ENCODE results near the gene FRZB. TPM values are rescaled to one million over a fixed set of nuclear protein-coding genes. Genes with fewer than 3 reads are reported as not detected.

Gene FRZB
- total RNA-seq, 1 experiment from 2014 or later = 1.8 TPM

DNA sequence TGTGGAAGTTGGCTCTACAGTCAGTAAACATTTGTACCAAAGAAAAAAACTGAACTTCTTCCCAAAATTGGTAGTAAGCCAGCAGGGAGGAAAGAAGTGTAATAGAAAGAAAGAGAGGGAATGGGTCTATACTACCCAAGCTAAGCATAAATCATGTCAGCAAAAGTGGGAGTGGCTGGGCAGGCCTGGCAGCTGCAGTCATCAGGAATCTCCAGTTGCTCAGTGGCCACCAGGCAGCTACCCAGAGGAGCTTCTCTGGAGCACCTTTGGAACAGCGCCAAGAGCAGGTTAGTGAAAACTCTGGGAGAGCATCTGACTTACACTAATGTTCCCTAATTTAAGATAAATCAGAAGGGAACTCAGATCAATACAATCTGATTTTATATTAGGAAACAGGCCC, 14.3 kb downstream of the FRZB start:
- BruUV-seq (replicated peaks) = no TSS peak
- Histone ChIP-seq H3K4me1 (ENCODE audit: insufficient read depth, low read length, poor library complexity, severe bottlenecking) (peaks cover 13% of the 10 kb centered on the region), H3K9me3 (ENCODE audit: low read depth, low read length, poor library complexity, severe bottlenecking) (peaks cover 11% of the 10 kb centered on the region), H3K27ac (ENCODE audit: low read depth, low read length, poor library complexity, severe bottlenecking) (no peak overlapping the region), H3K27me3 (replicated peaks; ENCODE audit: insufficient read depth, low read depth, low read length, poor library complexity) (no peaks in the 10 kb centered on the region), H3K36me3 (ENCODE audit: insufficient read depth, low read length, poor library complexity, severe bottlenecking) (no peaks in the 10 kb centered on the region), H3K4me3 (ENCODE audit: low read depth, low read length, poor library complexity, severe bottlenecking) (no peak overlapping the region)
- intact Hi-C loops (cut with micrococcal nuclease; ENCODE audit: unreplicated experiment) = no loop called here
- peak; percentile 52 for DNase-seq (ENCODE audit: low spot score)
- POLR2A ChIA-PET (ENCODE audit: low non-redundant PET) = interaction anchor here (0.7 kb wide), 1 partner anchor 65 kb away, joined by 4 read pairs; no protein-coding TSS in a partner anchor
- CTCF ChIA-PET = no interaction called here
- no peak for TF ChIP-seq EZH2 (IDR thresholded peaks at IDR 0.05; ENCODE audit: borderline replicate concordance, low read depth, low read length, poor library complexity, severe bottlenecking)
- TF ChIP-seq, protein P1, sequence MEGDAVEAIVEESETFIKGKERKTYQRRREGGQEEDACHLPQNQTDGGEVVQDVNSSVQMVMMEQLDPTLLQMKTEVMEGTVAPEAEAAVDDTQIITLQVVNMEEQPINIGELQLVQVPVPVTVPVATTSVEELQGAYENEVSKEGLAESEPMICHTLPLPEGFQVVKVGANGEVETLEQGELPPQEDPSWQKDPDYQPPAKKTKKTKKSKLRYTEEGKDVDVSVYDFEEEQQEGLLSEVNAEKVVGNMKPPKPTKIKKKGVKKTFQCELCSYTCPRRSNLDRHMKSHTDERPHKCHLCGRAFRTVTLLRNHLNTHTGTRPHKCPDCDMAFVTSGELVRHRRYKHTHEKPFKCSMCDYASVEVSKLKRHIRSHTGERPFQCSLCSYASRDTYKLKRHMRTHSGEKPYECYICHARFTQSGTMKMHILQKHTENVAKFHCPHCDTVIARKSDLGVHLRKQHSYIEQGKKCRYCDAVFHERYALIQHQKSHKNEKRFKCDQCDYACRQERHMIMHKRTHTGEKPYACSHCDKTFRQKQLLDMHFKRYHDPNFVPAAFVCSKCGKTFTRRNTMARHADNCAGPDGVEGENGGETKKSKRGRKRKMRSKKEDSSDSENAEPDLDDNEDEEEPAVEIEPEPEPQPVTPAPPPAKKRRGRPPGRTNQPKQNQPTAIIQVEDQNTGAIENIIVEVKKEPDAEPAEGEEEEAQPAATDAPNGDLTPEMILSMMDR (conservative IDR thresholded peaks at IDR 0.05; ENCODE audit: low read depth, low read length) = no peak

DNA sequence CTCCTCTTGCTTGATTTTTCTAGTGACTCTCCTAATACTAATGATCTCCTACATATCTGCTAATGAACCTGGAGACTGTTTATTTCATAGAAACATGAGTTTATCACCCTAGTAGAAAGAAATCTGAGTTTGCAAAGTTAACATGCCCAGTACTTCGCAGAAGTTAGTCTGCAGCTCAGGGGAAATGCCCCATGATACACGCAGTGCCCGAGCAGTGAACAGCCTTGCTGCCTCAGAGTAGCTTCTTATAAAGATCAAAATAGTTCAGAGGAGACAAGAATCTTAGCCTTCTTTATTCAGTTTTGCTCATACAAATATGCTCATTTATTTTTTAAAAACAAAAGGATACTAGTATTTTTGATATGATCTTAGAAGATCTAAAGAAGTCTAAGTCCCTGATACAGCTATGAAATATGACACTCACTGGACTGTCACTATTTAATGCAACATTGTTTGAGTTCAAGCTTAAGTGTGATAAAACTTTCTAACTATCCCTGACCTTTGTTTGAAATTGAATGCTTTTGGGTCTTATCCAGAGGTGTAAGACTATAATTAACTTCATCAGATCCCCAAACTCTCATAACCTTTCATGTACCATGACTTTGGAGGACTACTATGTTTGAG, 20.5 kb downstream of the FRZB start:
- Histone ChIP-seq H3K27ac (ENCODE audit: low read depth, low read length, poor library complexity, severe bottlenecking) (no peak overlapping the region), H3K4me3 (ENCODE audit: low read depth, low read length, poor library complexity, severe bottlenecking) (no peak overlapping the region), H3K4me1 (ENCODE audit: insufficient read depth, low read length, poor library complexity, severe bottlenecking) (no peaks in the 10 kb centered on the region), H3K9me3 (ENCODE audit: low read depth, low read length, poor library complexity, severe bottlenecking) (no peaks in the 10 kb centered on the region), H3K36me3 (ENCODE audit: insufficient read depth, low read length, poor library complexity, severe bottlenecking) (no peaks in the 10 kb centered on the region), H3K27me3 (replicated peaks; ENCODE audit: insufficient read depth, low read depth, low read length, poor library complexity) (no peaks in the 10 kb centered on the region)
- BruUV-seq (replicated peaks) = no TSS peak
- POLR2A ChIA-PET (ENCODE audit: low non-redundant PET) = interaction anchor here (0.7 kb wide), 1 partner anchor 563 kb away, joined by 3 read pairs; no protein-coding TSS in a partner anchor
- TF ChIP-seq, protein P1 (conservative IDR thresholded peaks at IDR 0.05; ENCODE audit: low read depth, low read length) = no peak
- TF ChIP-seq EZH2 (IDR thresholded peaks at IDR 0.05; ENCODE audit: borderline replicate concordance, low read depth, low read length, poor library complexity, severe bottlenecking) = no peak
- intact Hi-C loops (cut with micrococcal nuclease; ENCODE audit: unreplicated experiment) = no loop called here
- CTCF ChIA-PET = no interaction called here
- no peak for DNase-seq (ENCODE audit: low spot score)

DNA sequence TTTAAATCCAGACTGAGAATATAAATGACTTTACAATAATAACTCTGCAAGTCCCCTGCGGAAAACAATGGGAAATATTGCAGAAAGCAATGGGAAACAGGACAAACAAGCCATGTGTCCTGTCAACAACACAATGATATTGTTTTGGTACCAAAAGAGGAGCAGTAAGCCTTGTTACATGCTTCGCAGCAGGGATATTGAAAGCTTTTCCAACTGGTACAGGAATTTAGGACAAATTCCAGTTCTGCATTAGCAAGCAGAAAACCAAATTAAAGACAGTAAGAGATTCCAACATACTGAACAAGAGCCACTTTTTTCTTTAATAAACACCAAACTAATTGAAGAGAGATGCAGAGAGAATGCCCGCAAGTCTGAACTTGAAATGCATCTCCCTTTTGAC, 30.0 kb downstream of the FRZB start:
- TF ChIP-seq EZH2 (IDR thresholded peaks at IDR 0.05; ENCODE audit: borderline replicate concordance, low read depth, low read length, poor library complexity, severe bottlenecking) = no peak
- TF ChIP-seq, protein P1 (conservative IDR thresholded peaks at IDR 0.05; ENCODE audit: low read depth, low read length) = no peak
- DNase-seq (ENCODE audit: low spot score) = no peak
- intact Hi-C loops (cut with micrococcal nuclease; ENCODE audit: unreplicated experiment) = no loop called here
- no peak overlapping the region for H3K4me3 ChIP-seq (ENCODE audit: low read depth, low read length, poor library complexity, severe bottlenecking)
- no peaks in the 10 kb centered on the region for H3K27me3 ChIP-seq (replicated peaks; ENCODE audit: insufficient read depth, low read depth, low read length, poor library complexity)
- H3K4me1 ChIP-seq (ENCODE audit: insufficient read depth, low read length, poor library complexity, severe bottlenecking) = peaks cover 26% of the 10 kb centered on the region
- ChIA-PET POLR2A (ENCODE audit: low non-redundant PET) (interaction anchor here (0.7 kb wide), 1 partner anchor 20 kb away, joined by 3 read pairs; no protein-coding TSS in a partner anchor), CTCF (no interaction called here)
- BruUV-seq (replicated peaks) = no TSS peak
- H3K36me3 ChIP-seq (ENCODE audit: insufficient read depth, low read length, poor library complexity, severe bottlenecking) = no peaks in the 10 kb centered on the region
- no peaks in the 10 kb centered on the region for H3K9me3 ChIP-seq (ENCODE audit: low read depth, low read length, poor library complexity, severe bottlenecking)
- H3K27ac ChIP-seq (ENCODE audit: low read depth, low read length, poor library complexity, severe bottlenecking) = no peak overlapping the region
